Stimulated activated CD8-positive, alpha-beta memory T cell treated with anti-CD3 and anti-CD28 coated beads, Interleukin-12 subunit alpha, Interleukin-12 subunit beta, amount 100 ng/mL, for 4 hours (primary cell): ENCODE results near the gene KRT14.
"Not testable (repeated sequence)": the region's sequence is repeated elsewhere in the genome, so short reads cannot be mapped to it uniquely, and the experiment has no call there.

Experiments used
- DNase-seq: peaks from one replicate; pipeline ENCODE4 v3.0.0-alpha.2; 2020; ENCODE audit warnings: low read depth

KRT14 gene

GRCh38 chr17:41623184-41623861 lies 36.6 kb upstream of the KRT14 start:
- DNase-seq = not testable (repeated sequence)

GRCh38 chr17:41622340-41623183 lies 35.9 kb upstream of the KRT14 start:
- DNase-seq = not testable (repeated sequence)

GRCh38 chr17:41621916-41622315 lies 35.2 kb upstream of the KRT14 start:
- DNase-seq = no peak

- not testable (repeated sequence) for DNase-seq
These were observed 34.7 kb upstream of the KRT14 start for GRCh38 chr17:41621435-41621817.

GRCh38 chr17:41620583-41621434 lies 34.1 kb upstream of the KRT14 start:
- DNase-seq = no peak

GRCh38 chr17:41619927-41620582 lies 33.4 kb upstream of the KRT14 start:
- not testable (repeated sequence) for DNase-seq

- no peak for DNase-seq
These were observed 32.6 kb upstream of the KRT14 start for GRCh38 chr17:41619036-41619926.

GRCh38 chr17:41618341-41619035 lies 31.8 kb upstream of the KRT14 start:
- no peak for DNase-seq

- no peak for DNase-seq
These were observed 31.0 kb upstream of the KRT14 start for GRCh38 chr17:41617698-41618097.

GRCh38 chr17:41617136-41617535 lies 30.4 kb upstream of the KRT14 start:
- no peak for DNase-seq

- not testable (repeated sequence) for DNase-seq
These were observed 29.8 kb upstream of the KRT14 start for GRCh38 chr17:41616486-41616885.

- DNase-seq = no peak
These were observed 28.8 kb upstream of the KRT14 start for GRCh38 chr17:41615454-41615853.

GRCh38 chr17:41614767-41615166 lies 28.1 kb upstream of the KRT14 start:
- DNase-seq = not testable (repeated sequence)

GRCh38 chr17:41614098-41614497 lies 27.4 kb upstream of the KRT14 start:
- no peak for DNase-seq

- no peak for DNase-seq
These were observed 26.8 kb upstream of the KRT14 start for GRCh38 chr17:41613277-41614082.

- not testable (repeated sequence) for DNase-seq
These were observed 25.9 kb upstream of the KRT14 start, which contains the start of gene KRT16 for GRCh38 chr17:41612376-41613160. Gene KRT16 (minus strand): TSS chr17:41612767. CDS start chr17:41612688, 79 bp downstream.

GRCh38 chr17:41610965-41611640 lies 24.4 kb upstream of the KRT14 start:
- no peak for DNase-seq

- not testable (repeated sequence) for DNase-seq
These were observed 23.4 kb upstream of the KRT14 start for GRCh38 chr17:41610061-41610517.
